DMS153 treated with DMSO at 0.1 percent for 48 hours (cell line): ENCODE data around the gene CHPT1.

Experiments used
- DNase-seq: peaks from one replicate; lab custom pipeline; 2025; ENCODE audit not compliant: unreplicated experiment; lab: John Stamatoyannopoulos, UW

CHPT1 gene

GRCh38 chr12:101761350-101761749 lies 63.9 kb downstream of the CHPT1 start:
- no peak for DNase-seq

- no peak for DNase-seq
Measured at GRCh38 chr12:101761781-101762180, 64.3 kb downstream of the CHPT1 start.

GRCh38 chr12:101763246-101763931 lies 65.9 kb downstream of the CHPT1 start:
- no peak for DNase-seq

GRCh38 chr12:101764051-101764792 lies 66.8 kb downstream of the CHPT1 start:
- DNase-seq, result no peak

GRCh38 chr12:101767537-101767936 lies 70.1 kb downstream of the CHPT1 start:
- no peak for DNase-seq

GRCh38 chr12:101768781-101769180 lies 71.3 kb downstream of the CHPT1 start:
- DNase-seq, result no peak

- peak; percentile 19 for DNase-seq
Measured at GRCh38 chr12:101769865-101770264, 72.4 kb downstream of the CHPT1 start.

GRCh38 chr12:101772012-101772775 lies 74.8 kb downstream of the CHPT1 start:
- no peak for DNase-seq

- peak; percentile 54 for DNase-seq
Measured at GRCh38 chr12:101773650-101774162, 76.3 kb downstream of the CHPT1 start.

GRCh38 chr12:101775816-101776215 lies 78.4 kb downstream of the CHPT1 start:
- DNase-seq, result no peak

- DNase-seq, result no peak
Measured at GRCh38 chr12:101777485-101777884, 80.0 kb downstream of the CHPT1 start.

- no peak for DNase-seq
Measured at GRCh38 chr12:101777978-101778377, 80.5 kb downstream of the CHPT1 start.
